GM04503 (cell line): ENCODE data around the gene ZNF664.

ENCODE experiments used
- DNase-seq: peaks from one replicate; pipeline ENCODE4 v3.0.0-alpha.2; 2012; ENCODE audit warnings: low read depth

ZNF664 gene

DNA sequence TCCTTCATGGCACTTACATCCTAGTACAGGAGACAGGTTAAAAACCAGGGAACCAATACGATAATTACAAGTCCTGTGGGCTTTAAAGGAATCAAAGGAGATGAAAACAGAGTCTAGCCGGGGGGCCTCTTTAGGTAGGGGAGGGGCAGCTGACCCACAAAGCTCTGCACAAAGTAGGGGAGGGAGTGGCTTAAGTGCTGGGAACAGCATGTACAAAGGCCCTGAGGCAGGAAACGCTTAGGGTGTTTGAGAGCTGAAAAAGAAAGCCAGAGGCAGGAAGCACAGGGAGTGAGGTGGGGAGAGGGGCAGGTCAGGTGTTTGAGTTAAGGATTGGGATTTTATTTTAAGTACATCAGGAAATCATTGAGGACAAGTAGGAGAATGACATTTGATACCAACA lies 37.7 kb downstream of the ZNF664 start:
- no peak for DNase-seq

DNA sequence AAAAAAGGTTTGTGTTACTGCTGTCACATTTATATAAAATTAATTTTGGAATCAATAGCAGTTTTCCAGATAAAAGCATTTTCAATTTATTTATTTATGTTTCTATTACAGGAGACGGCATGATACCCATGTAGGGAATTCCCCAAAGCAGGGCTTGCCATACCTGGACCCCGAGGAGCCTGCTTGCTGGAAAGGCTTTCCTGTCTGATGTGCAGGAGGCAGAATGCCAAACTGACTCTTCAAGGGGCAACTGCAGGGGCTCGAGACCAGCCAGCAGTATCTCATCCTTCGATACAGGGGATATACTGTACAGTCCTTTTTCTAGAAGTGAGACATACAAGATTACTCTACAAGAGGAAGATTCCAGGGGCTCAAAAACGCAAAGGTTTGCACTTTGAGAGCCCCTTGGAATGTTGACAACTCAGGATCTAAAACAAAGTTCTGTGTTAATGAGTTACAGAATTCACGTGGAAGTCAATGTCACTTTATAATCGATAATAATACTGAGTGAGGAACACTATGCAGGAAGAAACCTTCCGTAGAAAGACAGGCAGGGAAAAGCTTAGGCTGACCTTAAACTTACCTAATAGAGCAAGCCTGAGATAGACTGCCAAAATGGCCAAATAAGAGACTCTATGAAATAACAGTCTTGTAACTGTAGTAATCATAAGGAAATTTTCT lies 38.6 kb downstream of the ZNF664 start:
- DNase-seq, result no peak

DNA sequence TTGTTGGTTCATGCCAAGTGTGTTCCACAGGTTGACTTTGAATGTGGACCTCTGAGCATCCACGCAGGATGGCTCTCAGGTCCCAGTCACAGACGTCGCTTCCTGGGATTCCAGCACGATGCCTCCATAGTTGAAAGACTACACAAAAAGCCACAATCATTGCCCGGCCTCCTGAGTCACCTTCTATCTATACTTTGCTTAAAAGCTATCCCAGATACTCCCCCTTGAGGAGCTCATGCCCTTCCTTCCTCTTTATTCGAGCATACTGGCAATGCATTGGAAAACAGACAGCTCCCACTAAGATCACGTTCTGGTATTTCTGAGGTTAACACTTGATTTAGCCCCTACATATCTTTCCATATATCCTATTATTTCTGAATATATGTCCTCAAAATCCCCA lies 40.1 kb downstream of the ZNF664 start:
- DNase-seq, result no peak

DNA sequence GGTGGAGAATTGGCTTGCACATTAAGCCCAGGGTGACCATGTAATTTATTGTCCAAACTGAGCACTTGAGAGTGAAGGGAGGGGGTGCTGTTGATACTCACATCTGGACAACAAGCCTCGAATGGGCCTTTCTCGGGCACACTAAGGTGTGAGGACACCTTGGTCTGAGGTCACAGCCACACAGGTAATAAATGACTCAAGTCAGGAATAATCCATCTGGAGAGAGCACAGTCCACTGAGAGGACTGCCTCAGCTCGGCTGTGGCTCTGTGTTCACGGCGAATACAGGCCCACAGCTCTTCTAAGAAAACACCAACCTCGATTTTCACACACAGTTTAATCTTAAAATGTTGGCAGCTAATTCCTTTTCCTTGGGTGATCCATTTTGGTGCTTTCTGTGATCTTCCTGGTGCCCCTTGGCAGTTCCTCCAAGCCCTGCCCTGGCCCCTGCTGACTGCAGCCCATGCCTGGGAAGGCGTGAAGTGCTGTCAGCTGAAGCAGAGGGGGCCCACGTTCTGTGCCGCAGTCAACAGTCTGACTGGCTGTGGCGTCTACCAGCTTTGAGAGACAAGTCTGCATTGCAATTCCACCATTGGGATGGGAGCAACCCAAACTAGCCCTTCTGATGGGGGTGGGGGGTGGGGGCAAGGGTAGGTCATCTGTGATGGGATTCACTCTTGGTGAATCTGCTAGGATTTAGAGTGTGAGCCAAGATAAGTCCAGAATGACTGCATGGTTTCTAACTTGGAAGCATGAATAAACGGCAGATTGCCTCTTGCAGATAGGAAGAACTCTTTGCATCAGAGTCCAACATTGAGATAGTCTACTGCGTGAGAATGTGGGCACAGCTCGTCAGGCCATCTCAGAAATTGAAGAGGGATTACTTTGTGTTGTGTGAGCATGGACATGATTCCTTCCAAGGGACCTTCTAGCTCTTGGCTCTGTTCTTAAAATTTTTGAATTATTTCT lies 42.8 kb downstream of the ZNF664 start:
- no peak for DNase-seq

DNA sequence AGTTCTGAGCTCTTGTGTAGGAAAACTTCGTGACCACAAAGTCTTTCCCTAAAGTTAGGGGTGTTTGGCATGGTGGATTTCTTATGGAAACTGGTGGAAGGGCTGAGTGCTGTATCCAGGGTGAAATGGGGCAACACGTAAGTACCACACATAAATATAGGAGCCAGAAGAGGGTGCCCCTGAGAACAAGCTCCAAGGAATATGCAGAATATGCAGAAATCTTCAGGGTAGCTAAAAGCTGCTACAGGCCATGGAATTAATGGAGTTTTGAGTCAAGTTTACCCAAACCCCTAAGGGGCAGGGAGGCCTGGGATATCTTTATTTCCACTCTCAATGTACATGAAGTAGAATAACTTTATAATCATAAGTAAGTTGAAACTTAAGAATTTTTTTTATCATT lies 44.0 kb downstream of the ZNF664 start:
- no peak for DNase-seq

DNA sequence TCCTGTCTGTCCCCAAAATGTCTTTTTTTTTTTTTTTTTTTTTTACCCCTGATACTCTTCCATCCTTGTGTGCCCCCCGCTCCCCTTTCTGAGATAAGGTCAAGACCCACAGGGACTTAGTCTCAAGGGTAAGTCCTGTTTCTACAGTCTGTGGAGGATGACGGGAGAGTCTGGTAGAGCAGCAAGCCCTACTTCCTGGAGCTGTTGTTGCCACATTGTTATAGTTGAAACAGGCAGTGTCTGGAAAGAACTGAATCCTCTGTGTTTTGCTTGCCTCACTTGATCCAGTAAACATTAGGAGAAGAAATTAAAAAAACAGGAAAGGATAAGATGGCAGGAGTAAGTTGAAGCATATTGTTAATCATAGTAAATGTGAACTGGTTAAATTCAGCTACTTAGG lies 45.5 kb downstream of the ZNF664 start:
- DNase-seq, result no peak

DNA sequence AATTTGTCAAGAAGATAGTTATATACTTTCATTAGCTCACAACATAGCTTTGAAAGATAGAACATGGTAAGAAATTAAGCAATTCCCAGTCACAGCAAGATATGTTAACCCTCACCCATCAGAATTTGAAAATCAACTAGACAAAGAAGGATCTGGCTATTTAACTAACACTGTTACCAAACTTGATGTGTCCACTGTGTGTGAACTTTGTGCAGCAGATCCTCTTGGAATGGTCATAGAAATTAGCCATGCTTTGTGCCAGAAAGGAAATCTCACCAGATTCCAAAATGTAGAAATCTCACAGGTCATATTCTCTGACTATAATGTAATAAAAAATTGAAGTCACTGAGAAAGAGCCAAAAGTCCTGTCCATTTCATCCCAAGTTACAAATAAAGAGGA lies 46.1 kb downstream of the ZNF664 start:
- no peak for DNase-seq

DNA sequence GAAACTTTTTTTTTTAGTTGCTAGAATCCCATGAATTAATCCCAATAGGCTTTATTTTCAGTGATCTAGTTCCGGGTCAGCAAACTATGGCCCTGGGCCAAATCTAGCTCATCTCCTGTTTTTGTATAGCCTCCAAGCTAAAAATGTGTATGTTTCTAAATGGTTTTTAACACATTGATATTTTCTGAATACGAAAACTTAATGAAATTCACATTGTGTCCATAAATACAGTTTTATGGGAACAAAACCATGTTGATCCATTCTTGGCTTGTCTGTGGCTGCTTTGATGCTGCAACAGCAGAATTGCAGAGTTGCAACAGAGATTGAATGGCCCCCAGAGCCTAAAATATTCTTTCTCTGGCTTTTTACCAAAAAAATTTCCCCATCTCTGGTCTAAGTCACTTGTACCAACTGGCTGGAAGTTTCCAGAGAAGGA lies 47.5 kb downstream of the ZNF664 start:
- no peak for DNase-seq

DNA sequence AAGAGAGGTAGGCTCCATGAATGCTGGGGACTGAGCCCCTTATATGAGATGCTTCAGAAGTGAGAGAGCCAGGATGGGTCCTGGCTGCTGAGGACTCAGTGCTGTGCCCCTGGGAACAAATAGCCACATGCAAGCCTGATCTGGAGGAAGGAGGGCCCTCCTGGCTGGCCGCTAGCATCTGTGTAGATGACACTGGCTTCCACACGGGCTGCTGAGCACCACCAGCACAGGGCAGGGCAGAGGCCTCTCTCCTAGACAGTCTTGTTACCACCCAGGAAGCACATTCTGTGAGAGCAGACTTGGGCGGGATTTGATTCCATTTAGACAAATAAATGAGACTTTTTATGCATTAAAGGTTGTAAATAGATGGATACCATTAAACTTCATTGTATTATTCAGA lies 48.0 kb downstream of the ZNF664 start:
- no peak for DNase-seq

DNA sequence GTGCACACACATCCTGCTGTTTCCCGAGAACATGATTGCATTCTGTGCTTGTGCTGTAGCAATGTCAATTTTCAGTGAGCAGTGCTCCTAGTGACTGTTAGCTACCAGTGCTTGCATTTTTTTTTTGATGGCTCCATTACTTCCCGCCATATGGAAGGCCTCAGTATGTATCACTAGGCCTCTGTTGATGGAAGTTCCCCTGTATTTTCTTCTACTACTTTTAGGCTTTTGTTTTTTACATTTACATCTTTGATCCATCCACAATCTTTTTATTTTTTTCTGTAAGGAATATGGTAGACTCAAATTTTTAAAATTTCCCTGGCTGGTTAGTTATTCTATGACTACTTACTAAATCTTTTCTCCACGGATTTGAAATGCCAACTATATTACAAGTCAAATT lies 49.1 kb downstream of the ZNF664 start:
- no peak for DNase-seq

DNA sequence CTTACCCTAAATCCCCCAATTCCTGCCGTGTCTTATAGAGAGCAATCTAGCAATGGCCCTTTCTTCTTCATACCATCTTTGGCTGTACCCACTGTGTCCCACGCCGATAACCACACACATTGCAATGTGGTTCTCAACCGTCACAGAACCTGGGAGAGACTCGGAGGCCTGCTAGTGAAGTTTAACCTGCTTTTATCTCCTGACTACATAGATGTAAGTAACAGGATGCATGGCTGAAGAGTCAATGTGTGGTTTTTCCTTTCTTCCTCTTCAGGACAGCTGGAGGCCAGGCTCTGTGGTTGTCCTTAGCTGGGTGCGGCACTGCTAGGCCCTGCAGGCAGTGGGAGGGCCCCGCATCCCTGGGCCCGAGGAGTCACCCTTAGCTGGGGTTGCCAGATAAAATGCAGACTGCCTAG lies 51.3 kb downstream of the ZNF664 start:
- no peak for DNase-seq

DNA sequence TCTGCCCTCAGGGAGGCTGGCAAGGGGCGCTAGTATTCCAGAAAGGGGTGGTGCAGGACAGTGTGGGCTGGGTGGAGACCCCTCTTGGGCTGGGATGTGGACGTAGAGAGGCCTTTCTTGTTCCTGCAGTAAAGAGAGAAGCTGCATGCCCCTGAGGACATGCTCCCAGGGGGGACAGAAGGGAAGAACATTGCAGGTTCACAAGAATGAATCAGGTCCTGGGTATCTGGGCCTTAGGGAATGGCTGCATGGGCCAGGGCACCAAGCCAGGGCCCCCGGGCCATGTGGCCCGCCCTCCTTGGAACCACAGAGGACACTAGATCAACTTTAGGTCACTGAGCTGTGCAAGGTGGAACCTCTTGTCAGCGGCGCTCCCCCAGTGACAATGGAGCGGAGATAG lies 51.8 kb downstream of the ZNF664 start:
- no peak for DNase-seq

DNA sequence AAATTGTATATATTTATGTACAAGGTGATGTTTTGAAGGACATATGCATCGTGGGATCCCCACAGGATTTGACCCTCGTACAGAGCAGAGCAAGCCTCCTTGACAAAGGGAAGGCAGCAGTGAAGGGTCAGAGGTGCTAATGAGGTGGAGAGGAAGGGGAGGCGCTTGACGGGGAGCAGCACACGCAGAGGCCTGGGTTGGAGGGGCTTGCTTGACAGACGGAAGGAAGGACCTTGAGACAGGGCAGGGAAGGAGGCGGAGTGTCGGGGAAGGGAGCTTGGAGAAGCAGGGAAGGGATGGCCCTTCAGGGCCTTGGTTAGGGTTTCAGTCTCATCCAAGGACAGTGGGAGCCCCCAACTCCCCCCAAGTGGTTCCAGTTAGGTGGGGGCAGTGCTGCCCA lies 52.6 kb downstream of the ZNF664 start:
- DNase-seq, result no peak

DNA sequence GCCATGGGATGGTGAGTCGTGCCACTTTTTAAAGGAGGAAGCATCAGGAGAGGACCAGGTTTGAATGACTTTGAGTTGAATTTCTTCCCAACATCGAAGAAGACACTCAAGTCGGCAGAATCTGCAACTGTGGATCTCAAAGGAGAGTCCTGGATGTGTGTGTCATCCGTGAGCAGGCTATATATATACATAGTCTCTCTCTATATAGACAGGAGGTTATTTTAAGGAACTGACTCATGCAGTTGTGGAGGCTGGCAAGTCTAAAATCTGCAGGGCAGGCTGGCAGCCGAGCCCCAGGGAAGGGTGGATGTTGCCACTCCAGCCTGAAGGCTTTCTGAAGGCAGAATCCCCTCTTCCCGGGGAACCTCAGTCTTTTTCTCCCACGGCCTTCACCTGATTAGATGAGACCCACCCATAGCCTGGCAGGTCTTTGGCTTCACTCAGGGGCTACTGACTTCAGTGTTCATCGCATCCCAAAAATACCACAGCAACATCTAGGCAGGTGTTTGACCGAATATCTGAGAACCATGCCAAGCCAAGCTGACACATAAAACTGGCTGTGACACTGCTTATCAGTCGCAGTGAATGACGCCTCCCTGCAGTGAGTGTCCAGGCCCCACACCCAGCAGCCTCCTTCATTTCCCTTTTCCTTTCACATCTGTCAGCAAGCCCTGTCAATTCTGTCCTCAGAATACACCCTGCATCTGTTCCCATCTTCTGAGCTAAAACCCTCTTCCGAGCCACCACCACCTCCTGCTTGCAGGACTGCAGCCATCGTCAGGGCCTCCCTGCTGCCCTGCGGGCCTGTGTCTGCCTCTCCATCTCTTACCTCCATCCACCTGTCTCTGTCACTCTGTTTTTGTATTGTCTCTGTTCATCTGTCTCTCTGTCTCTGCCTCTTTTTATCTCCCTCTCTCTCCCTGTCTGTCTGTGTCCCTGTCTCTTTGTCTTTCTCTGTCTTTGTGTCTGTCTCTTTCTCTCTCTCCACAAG lies 54.0 kb downstream of the ZNF664 start:
- no peak for DNase-seq

DNA sequence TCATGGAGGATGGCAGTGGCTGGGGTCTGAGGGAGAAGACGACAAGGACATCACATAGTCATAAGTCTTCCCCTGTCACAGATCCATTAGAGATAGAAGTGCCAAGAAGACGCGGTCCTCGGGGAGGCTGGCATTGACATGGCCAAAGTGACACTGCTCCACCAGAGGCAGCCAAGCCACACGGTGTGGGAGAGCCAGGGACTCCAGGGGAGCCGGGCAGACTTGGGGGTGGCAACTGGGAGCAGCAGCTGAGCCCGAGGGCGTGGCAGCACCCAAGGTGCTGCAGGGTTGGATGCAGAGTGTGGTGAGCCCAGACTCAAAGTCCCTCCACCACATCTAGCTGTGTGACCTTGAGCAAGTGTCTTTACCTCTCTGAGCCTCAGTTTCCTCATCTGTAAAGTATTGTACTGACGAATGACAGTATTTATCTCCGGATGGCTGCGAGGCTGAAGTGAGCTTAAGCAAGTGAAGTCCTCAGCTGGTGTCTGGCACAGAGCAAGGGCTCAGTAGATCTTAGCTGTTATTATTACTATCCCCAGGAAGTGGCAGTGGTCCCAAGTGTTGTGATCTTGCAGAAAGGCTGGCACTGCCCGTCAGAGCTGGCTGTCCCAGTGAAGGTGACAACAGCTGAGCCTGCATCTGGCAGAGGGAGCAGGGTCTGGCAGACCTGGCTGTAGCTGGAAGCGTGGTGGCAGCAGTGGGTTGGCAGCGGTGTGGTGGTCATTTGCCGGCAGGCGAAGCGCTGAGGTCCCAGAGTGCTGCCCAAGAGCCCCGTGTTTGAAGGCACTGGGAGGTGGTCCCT lies 54.9 kb downstream of the ZNF664 start:
- no peak for DNase-seq

DNA sequence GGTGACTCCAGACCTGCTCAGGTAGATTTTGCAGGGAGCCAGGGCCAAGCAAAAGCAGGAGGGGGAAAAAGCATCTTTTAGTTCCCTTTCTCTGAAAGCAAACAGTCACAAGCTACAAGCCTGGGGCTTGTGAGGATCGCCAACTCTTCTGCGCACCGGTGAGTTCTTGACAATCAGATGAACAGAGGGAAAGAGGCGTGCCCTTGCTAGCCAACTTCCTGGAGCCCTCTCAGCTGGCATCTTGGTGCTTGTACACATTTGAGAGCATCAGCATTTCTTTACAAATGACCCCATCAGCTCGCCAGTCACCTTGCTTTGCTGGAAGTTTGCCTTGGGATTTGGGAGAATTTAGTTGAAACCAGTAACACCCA lies 55.5 kb downstream of the ZNF664 start:
- no peak for DNase-seq

DNA sequence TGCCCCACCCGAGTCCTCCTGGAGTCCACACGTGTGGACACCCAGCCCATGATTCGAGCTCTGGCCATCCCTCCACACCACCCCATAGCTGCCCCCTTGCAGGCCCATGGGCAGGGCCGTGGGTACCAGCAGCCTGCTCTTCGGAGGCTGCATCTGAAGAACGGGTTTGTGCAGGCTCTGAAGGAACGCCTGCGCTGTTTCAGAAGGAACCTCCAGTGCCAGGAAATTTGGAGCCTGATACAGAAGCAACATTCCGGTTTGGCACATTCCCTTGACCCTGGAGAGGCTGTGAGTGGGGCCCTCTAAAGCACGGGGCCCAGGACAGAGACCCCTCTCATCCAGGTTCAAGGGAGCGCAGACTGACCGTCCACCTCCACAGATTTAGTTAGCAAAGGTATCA lies 57.0 kb downstream of the ZNF664 start:
- DNase-seq, result no peak

DNA sequence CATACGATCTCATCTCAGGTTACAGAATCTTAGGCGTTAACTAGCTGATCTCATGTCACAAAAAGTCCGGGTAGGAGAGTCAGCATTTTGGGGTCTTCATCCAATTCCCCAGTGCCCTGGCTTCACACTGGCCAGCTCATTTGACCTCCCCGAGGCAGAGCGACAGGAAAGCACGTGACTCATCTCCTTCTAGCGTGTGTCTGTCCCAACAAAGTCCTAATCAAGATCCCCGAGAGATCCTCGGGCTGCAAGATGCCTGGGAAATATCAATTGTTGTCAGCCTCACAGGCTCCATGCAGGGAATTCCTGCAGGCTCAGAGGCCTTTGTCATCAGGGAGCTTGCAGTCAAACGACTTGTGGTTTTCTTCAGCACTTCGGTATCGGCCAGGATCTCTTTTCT lies 57.5 kb downstream of the ZNF664 start:
- peak; percentile 83 for DNase-seq

DNA sequence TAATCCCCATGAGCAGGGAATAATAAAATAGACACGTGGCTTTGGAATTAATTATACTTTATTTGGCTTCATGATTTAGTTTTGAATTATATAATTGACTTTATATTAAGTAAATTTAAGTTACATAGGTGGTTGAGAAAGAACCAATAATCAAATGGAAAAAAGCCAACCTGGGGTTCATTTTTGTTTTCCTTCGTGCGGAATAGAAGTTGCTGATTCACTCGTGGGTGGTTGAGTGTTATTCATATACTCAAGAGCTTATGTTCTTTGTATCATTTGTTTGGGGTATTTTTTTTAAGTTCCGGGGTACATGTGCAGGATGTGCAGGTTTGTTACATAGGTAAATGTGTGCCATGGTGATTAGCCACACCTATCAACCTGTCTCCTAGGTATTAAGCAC lies 58.0 kb downstream of the ZNF664 start:
- DNase-seq, result no peak

DNA sequence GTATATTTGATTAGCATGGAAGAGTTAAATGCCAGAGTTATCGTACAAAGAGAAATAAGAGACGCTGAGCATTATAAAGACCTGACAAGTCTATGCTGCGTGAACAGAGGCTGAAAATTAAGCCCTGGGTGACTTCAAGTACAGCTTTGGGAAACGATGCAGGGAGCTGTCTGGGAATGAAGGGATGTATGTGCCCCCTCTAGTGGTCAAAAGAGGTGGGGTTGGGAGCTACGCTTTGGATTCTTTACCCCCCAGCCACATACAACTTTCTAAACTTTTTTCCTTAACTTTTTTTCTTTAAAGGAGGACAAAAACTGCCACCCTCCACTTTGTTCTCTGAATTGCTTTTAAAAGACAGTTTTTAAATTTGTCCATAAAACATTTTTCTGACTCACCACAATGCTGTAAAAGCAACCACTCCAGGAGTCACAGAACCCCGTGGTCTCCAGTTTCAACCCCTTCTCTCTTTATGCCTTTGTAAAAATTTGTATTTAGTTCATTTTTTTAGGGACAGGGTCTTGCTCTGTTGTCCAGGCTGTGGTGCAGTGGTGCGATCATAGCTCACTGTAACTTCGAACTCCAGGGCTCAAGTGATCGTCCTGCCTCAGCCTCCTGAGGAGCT lies 59.4 kb downstream of the ZNF664 start:
- no peak for DNase-seq

DNA sequence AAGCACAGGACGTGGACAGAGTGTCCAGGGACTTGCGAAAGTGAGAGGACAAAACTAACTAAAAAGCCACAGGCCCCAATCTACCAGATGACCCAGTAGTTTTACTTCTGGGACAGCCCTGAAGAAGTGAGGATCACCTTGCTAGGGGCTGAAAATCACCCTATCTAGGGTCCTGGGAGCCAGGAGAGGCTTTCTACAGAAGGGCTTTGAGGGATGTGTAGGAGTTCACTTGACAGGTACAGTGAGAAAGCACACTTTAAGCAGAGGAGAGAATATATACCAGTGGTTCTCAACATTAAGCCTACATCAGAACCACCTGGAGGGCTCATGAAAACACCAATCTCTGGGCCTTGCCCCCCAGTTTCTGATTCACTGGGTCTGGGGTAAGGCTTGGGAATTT lies 60.8 kb downstream of the ZNF664 start:
- no peak for DNase-seq
